HCT116 (cell line): ENCODE measurements around the gene WBP1. TPM values are rescaled to one million over a fixed set of nuclear protein-coding genes. Genes with fewer than 3 reads are reported as not detected.
A peak's percentile ranks its signal among the peaks of the same experiment; 100 is the strongest.

Experiments used
- ATAC-seq: fragments of 200-7000 bp; cut with Tn5 transposase; 2 replicates; pipeline ENCODE4 v1.9.1; 2020; ENCODE audit warnings: mild to moderate bottlenecking, moderate library complexity
- BruUV-seq: library from RNA; stranded (reverse); fragments of 400-500 nt; replicated peaks from 2 replicates; lab custom pipeline; 2021; lab: Mats Ljungman, UMichigan
- CTCF ChIA-PET: fragments of 300-600 bp; sonication (Branson Sonifier 250); formaldehyde crosslinking; loops from one replicate; lab custom pipeline; 2021; ENCODE audit warnings: antibody characterized with exemption; lab: Charles Lee
- POLR2A ChIA-PET: fragments of 300-600, 350-600 bp; sonication (Branson Sonifier 250); formaldehyde crosslinking; loops from one replicate; lab custom pipeline; 2021; ENCODE audit warnings: antibody characterized with exemption; lab: Charles Lee
- RAD21 ChIA-PET, 2 experiments: fragments of 300-600 bp; sonication (Branson Sonifier 250); formaldehyde crosslinking; loops; one replicate each; lab custom pipeline; 2023; ENCODE audit warnings: low total read pairs in 2 of 2; ENCODE audit not compliant: uncharacterized antibody in 2 of 2, unreplicated experiment in 2 of 2, low non-redundant PET in 1 of 2; lab: Charles Lee
- DNase-seq: peaks from one replicate; pipeline ENCODE4 v3.0.0-alpha.2; 2010; ENCODE audit warnings: low read depth, low spot score
- H2AFZ ChIP-seq: fragments of 200-600 bp; shearing (Covaris generic), sonication (generic); 2 replicates; pipeline ENCODE4 v1.6.1; 2017; ENCODE audit warnings: low read depth, mixed run types, mixed read lengths, antibody characterized with exemption, low read length; ENCODE audit not compliant: poor library complexity, severe bottlenecking
- H3K27ac ChIP-seq: 2 replicates; pipeline ENCODE4 v1.5.1; 2012; ENCODE audit warnings: low read depth, low read length
- H3K27me3 ChIP-seq: fragments of 200-600 bp; sonication (generic); 2 replicates; pipeline ENCODE4 v1.6.1; 2016; ENCODE audit warnings: mixed run types, low read length, mixed read lengths; ENCODE audit not compliant: insufficient read depth
- H3K36me3 ChIP-seq, 2 experiments: fragments of 200-500 bp in 1 of 2; fragments of 200-600 bp in 1 of 2; sonication (Bioruptor generic) in 1 of 2; sonication (generic) in 1 of 2; 2 replicates each; pipeline versions ENCODE4 v1.5.1 to v1.6.1; 2014 to 2016; ENCODE audit warnings: low read length in 2 of 2, inconsistent platforms in 1 of 2, mixed read lengths in 1 of 2, mixed run types in 1 of 2; ENCODE audit not compliant: insufficient read depth in 2 of 2, control insufficient read depth in 1 of 2
- H3K4me1 ChIP-seq, 2 experiments: fragments of 200-600 bp in 1 of 2; sonication (generic) in 1 of 2; 2 replicates each; pipeline versions ENCODE4 v1.5.1 to v1.6.1; 2012 to 2017; ENCODE audit warnings: low read length in 2 of 2, inconsistent platforms in 1 of 2, mild to moderate bottlenecking in 1 of 2, mixed read lengths in 1 of 2, mixed run types in 1 of 2, moderate library complexity in 1 of 2; ENCODE audit not compliant: insufficient read depth in 2 of 2, control insufficient read depth in 1 of 2
- H3K4me2 ChIP-seq: fragments of 200-600 bp; sonication (generic); 2 replicates; pipeline ENCODE4 v1.6.1; 2017; ENCODE audit warnings: mixed run types, low read length, mixed read lengths
- H3K4me3 ChIP-seq, 2 experiments: fragments of 200-600 bp in 1 of 2; sonication (generic) in 1 of 2; replicated peaks in 1 of 2; 2 replicates each; pipeline ENCODE4 v1.5.1; 2011 to 2016; ENCODE audit warnings: low read length in 2 of 2, control low read depth in 1 of 2, low read depth in 1 of 2, mild to moderate bottlenecking in 1 of 2, mixed read lengths in 1 of 2, mixed run types in 1 of 2
- H3K79me2 ChIP-seq: fragments of 200-600 bp; sonication (generic); 2 replicates; pipeline ENCODE4 v1.6.1; 2017; ENCODE audit warnings: mild to moderate bottlenecking, mixed run types, low read length, moderate library complexity, mixed read lengths; ENCODE audit not compliant: insufficient read depth
- H3K9ac ChIP-seq: fragments of 200-600 bp; sonication (generic); 2 replicates; pipeline ENCODE4 v1.6.1; 2016; ENCODE audit warnings: low read length, mixed read lengths
- H3K9me2 ChIP-seq: fragments of 200-600 bp; sonication (generic), shearing (Covaris generic); 2 replicates; pipeline ENCODE4 v1.6.1; 2017; ENCODE audit warnings: mixed run types, mild to moderate bottlenecking, moderate library complexity; ENCODE audit not compliant: insufficient read depth
- H3K9me3 ChIP-seq, 2 experiments: fragments of 200-500 bp in 1 of 2; fragments of 200-600 bp in 1 of 2; sonication (Bioruptor generic) in 1 of 2; sonication (generic) in 1 of 2; 2 replicates each; pipeline ENCODE4 v1.6.1; 2014 to 2017; ENCODE audit warnings: low read length in 2 of 2, mixed read lengths in 2 of 2, inconsistent platforms in 1 of 2, low read depth in 1 of 2, mild to moderate bottlenecking in 1 of 2, mixed run types in 1 of 2, moderate library complexity in 1 of 2; ENCODE audit not compliant: control insufficient read depth in 1 of 2, insufficient read depth in 1 of 2
- H4K20me1 ChIP-seq: fragments of 200-600 bp; sonication (generic), shearing (Covaris generic); 2 replicates; pipeline ENCODE4 v1.6.1; 2017; ENCODE audit warnings: mixed run types, mild to moderate bottlenecking, moderate library complexity; ENCODE audit not compliant: insufficient read depth
- ATF3 ChIP-seq: IDR thresholded peaks from 2 replicates; pipeline ENCODE4 v1.6.1; 2012
- CBX3 ChIP-seq: IDR thresholded peaks from 2 replicates; pipeline ENCODE4 v1.6.1; 2012; ENCODE audit warnings: low read depth
- CEBPB ChIP-seq: IDR thresholded peaks from 2 replicates; pipeline ENCODE4 v1.6.1; 2012; ENCODE audit warnings: low read depth
- CTCF ChIP-seq, 3 experiments: fragments of 200-600 bp in 1 of 3; sonication (generic) in 1 of 3; IDR thresholded peaks in 2 of 3; conservative IDR thresholded peaks in 1 of 3; 2 replicates each; pipeline ENCODE4 v1.5.1; 2012 to 2017; ENCODE audit warnings: low read depth in 2 of 3, low read length in 2 of 3, antibody characterized with exemption in 1 of 3, borderline replicate concordance in 1 of 3, control low read depth in 1 of 3, mild to moderate bottlenecking in 1 of 3, mixed read lengths in 1 of 3, mixed run types in 1 of 3, moderate library complexity in 1 of 3; ENCODE audit not compliant: insufficient read depth in 1 of 3
- EGR1 ChIP-seq: IDR thresholded peaks from 2 replicates; pipeline ENCODE4 v1.6.1; 2012; ENCODE audit warnings: low read depth
- EZH2phosphoT487 ChIP-seq: fragments of 200-600 bp; IDR thresholded peaks from 2 replicates; pipeline ENCODE4 v1.6.1; 2018; ENCODE audit warnings: antibody characterized with exemption, borderline replicate concordance
- JUND ChIP-seq: IDR thresholded peaks from 2 replicates; pipeline ENCODE4 v1.6.1; 2012
- POLR2A ChIP-seq: IDR thresholded peaks from 2 replicates; pipeline ENCODE4 v1.7.0; 2011; ENCODE audit warnings: borderline replicate concordance; ENCODE audit not compliant: insufficient read depth, insufficient read length; ENCODE audit errors: extremely low read depth
- POLR2AphosphoS5 ChIP-seq: IDR thresholded peaks from 2 replicates; pipeline ENCODE4 v1.6.1; 2011; ENCODE audit warnings: mild to moderate bottlenecking, low read depth, low read length, moderate library complexity
- RAD21 ChIP-seq: IDR thresholded peaks from 2 replicates; pipeline ENCODE4 v1.6.1; 2012; ENCODE audit warnings: low read depth, mild to moderate bottlenecking
- REST ChIP-seq: IDR thresholded peaks from 2 replicates; pipeline ENCODE4 v1.6.1; 2012; ENCODE audit warnings: low read depth
- SIN3A ChIP-seq: IDR thresholded peaks from 2 replicates; pipeline ENCODE4 v1.6.1; 2012; ENCODE audit warnings: low read depth
- SP1 ChIP-seq: IDR thresholded peaks from 2 replicates; pipeline ENCODE4 v1.6.1; 2012; ENCODE audit warnings: low read depth
- SRF ChIP-seq: IDR thresholded peaks from 2 replicates; pipeline ENCODE4 v1.6.1; 2012; ENCODE audit warnings: low read depth
- TCF7L2 ChIP-seq: IDR thresholded peaks from 2 replicates; pipeline ENCODE4 v1.7.0; 2011; ENCODE audit warnings: borderline replicate concordance, inconsistent platforms; ENCODE audit not compliant: insufficient read depth, insufficient read length; ENCODE audit errors: extremely low read depth
- YY1 ChIP-seq: IDR thresholded peaks from 2 replicates; pipeline ENCODE4 v1.6.1; 2011; ENCODE audit warnings: low read length, low read depth, moderate library complexity, mild to moderate bottlenecking; ENCODE audit not compliant: insufficient replicate concordance; ENCODE audit errors: extremely low read depth
- ZBTB33 ChIP-seq: IDR thresholded peaks from 2 replicates; pipeline ENCODE4 v1.6.1; 2011; ENCODE audit warnings: mild to moderate bottlenecking, low read length, moderate library complexity; ENCODE audit not compliant: insufficient replicate concordance; ENCODE audit errors: extremely low read depth
- ZFX ChIP-seq: fragments of 450-650 bp; IDR thresholded peaks from 2 replicates; pipeline ENCODE4 v1.6.1; 2017
- intact Hi-C: fragments of 100-400 bp; cut with micrococcal nuclease; formaldehyde crosslinking; loops from 2 replicates; pipeline ENCODE4 v1.10.0; 2022
- total RNA-seq: library from RNA; stranded (reverse); gene quantifications from one replicate; pipeline ENCODE4 v1.2.1, GENCODE V29; 2021; ENCODE audit not compliant: unreplicated experiment

The WBP1 gene
- total RNA-seq, 1 experiment from 2014 or later = 64.7 TPM

- RAD21 ChIA-PET = interaction anchor here in 1 of 2 experiments (0.6 kb wide), 1 partner anchor 57 kb away, joined by 3 read pairs; the partner anchor contains the start of genes AUP1 and HTRA2
- H3K4me2 ChIP-seq = peak within 1 kb of the TSS; percentile 88
- intact Hi-C loops = no loop called here
- DNase-seq (peak; percentile 89), ATAC-seq (peak; percentile 86)
- H3K9me2 ChIP-seq = no peaks in the 10 kb centered on the region
- H3K79me2 ChIP-seq = peaks cover 10% of the 10 kb centered on the region
- peak within 1 kb of the TSS; percentile 87 for H3K9ac ChIP-seq
- peak within 1 kb of the TSS; percentile 82 for H3K27ac ChIP-seq
- H2AFZ ChIP-seq = no peak within 1 kb of the TSS
- CTCF ChIA-PET = interaction anchor here (1.5 kb wide), 1 partner anchor 11 kb away, joined by 11 read pairs; the partner anchor contains the start of genes CCDC142 and TTC31
- peak within 1 kb of the TSS; percentile 94 to 96 for H3K4me3 ChIP-seq
- TSS peak; percentile 86 for BruUV-seq
- peaks cover 12 to 18% of the 10 kb centered on the region in 2 experiments; a peak in 3 of 4 replicates for H3K4me1 ChIP-seq
- no peaks in the 10 kb centered on the region for H3K27me3 ChIP-seq
- peaks cover 8 to 17% of the 10 kb centered on the region in 2 experiments; a peak in 2 of 4 replicates for H3K36me3 ChIP-seq
- POLR2A ChIA-PET = interaction anchor here (0.8 to 2.7 kb wide), 6 partner anchors 9 to 58 kb away, joined by 3 to 25 read pairs (median 4); partner anchors contain the start of genes AUP1, CCDC142, HTRA2 and TTC31
- no peaks in the 10 kb centered on the region for H4K20me1 ChIP-seq
- H3K9me3 ChIP-seq = no peaks in the 10 kb centered on the region
- TF ChIP-seq RAD21 = no peak
- no peak for TF ChIP-seq CTCF (IDR thresholded peaks at IDR 0.05 in 2 of 3, conservative IDR thresholded peaks at IDR 0.05 in 1 of 3; ENCODE audit: borderline replicate concordance in 1 of 3, insufficient read depth in 1 of 3, low read depth in 2 of 3, low read length in 2 of 3)
- no peak for TF ChIP-seq EZH2phosphoT487
- peak; percentile 96 for TF ChIP-seq YY1
- TF ChIP-seq SRF = peak; percentile 63; the same call in 1 of the 2 replicates
- peak; percentile 88 for TF ChIP-seq CBX3
- TF ChIP-seq EGR1 = peak; percentile 76
- TF ChIP-seq POLR2A = peak; percentile 93
- peak; percentile 93 for TF ChIP-seq ZFX
- TF ChIP-seq REST = no peak
- peak; percentile 99 for TF ChIP-seq POLR2AphosphoS5
- TF ChIP-seq JUND = peak; percentile 74
- no peak for TF ChIP-seq ATF3
- TF ChIP-seq SIN3A = peak; percentile 85
- TF ChIP-seq TCF7L2 = peak; percentile 20
- TF ChIP-seq CEBPB = no peak
- peak; percentile 50 for TF ChIP-seq SP1
- TF ChIP-seq ZBTB33 = peak; percentile 65
These were observed 14.1 kb downstream of the WBP1 start, which contains the start of gene MRPL53 for GRCh38 chr2:74472086-74472944. Gene MRPL53, minus strand, starts transcription at chr2:74472680. Its CDS starts 20 bp downstream, at chr2:74472660.
